OCI-LY3 (cell line): Measurements from ENCODE around the gene ZNF780B.

Source experiments
- CTCF ChIP-seq: fragments of 200-600, 300-600 bp; sonication (generic); IDR thresholded peaks from 2 replicates; pipeline ENCODE4 v1.5.1; 2014; ENCODE audit warnings: antibody characterized with exemption, low read length, low read depth
- EZH2phosphoT487 ChIP-seq: fragments of 200-600 bp; shearing (Covaris generic); IDR thresholded peaks from 2 replicates; pipeline ENCODE4 v1.6.1; 2018; ENCODE audit warnings: antibody characterized with exemption, mixed run types, low read depth

GRCh38 chr19:40078377-40078776 lies 22.3 kb upstream of the ZNF780B start:
- TF ChIP-seq CTCF (no peak), EZH2phosphoT487 (no peak)
